ENCODE results near the gene HIVEP3. TPM values are rescaled to one million over a fixed set of nuclear protein-coding genes. Genes with fewer than 3 reads are reported as not detected.

HIVEP3 gene
- total RNA-seq, 2 donors from 2014 or later = 17.9 to 32.0 TPM

DNA sequence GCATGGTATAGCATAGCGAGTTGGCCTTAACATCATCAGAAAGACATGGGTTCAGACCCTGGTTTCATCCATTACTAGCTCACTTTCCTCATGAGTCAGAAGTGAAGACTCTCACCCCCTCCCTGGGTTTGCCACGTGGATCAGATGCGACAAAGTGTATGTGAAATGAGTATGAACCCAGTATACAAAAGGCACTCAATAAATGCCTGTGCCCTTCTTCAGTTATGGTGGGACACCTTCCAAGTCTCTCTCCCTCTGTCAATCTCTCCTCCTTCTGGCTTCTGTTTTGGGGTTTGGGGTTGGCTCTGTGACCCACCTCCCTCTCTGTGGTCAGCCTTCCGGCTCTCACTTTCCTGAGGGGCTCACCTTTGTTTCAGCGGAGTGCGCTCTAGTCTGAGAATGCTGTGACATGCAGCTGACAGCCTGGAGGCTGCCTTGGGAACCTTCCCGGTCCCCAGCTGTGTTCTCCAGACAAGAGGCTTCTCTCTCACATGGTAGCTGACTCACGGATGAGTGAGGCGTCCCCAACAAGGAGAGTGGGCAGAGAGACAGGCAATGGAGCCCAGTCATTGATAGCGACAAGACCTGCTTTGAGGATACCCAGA, 279.3 kb downstream of the HIVEP3 start:
- Mint-ChIP-seq H3K27me3 (no peaks in the 10 kb centered on the region), H3K4me3 (peak overlapping the region; percentile 15), H3K9me3 (no peaks in the 10 kb centered on the region), H3K36me3 (no peaks in the 10 kb centered on the region), H3K4me1 (ENCODE audit: low read depth in 2 of 2) (peaks cover 25 to 26% of the 10 kb centered on the region in 2 donors), H3K27ac (peak overlapping the region; percentile 22 to 69)
- peak; percentile 61 to 83 for ATAC-seq
- DNase-seq (ENCODE audit: low spot score) = peak; percentile 55

DNA sequence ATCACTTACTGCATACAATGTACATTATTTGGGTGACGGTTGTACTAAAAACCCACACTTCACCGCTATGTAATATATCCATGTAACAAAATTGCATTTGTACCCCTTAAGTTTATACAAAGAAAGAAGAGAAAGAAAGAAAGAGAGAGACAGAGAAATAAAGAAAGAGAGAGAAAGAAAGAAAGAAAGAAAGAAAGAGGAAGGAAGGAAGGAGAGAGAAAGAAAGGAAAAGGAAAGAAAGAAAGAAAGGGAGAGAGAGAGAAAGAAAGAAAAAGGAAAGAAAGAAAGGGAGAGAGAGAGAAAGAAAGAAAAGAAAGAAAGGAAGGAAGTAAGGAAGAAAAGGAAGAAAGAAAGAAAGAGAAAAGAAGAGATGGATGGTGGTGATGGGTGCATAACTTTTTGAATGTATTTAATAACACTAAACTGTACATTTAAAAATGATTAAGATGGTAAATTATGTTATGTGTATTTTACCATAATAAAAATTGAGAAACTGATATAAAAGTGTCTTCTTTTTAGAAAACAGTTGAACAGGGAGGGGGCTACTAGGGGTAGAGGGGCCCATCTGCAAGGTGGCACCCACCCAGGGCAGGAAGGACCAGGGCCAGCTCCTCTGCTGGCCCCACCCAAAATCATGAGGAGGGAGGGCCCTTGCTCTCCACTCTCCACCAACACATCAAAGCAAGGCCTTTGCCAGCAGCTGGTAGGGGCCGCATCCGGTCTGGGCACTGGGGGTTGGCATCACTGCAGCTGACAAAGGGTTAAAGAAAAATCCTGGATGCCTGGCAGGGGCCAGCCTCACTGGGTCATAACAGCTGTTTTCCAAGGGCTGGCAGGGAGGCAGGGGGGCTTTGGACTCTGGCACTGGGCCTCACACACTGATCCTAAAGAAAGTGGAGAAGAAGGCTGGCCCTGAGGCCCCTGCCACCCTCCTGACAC, 280.4 kb downstream of the HIVEP3 start:
- Mint-ChIP-seq H3K27ac (peak overlapping the region; percentile 22 to 69), H3K36me3 (no peaks in the 10 kb centered on the region), H3K4me1 (ENCODE audit: low read depth in 2 of 2) (peaks cover 31 to 34% of the 10 kb centered on the region in 2 donors), H3K9me3 (no peaks in the 10 kb centered on the region), H3K4me3 (peak overlapping the region; percentile 5), H3K27me3 (no peaks in the 10 kb centered on the region)
- peak; percentile 37 for DNase-seq (ENCODE audit: low spot score)
- ATAC-seq = no peak

DNA sequence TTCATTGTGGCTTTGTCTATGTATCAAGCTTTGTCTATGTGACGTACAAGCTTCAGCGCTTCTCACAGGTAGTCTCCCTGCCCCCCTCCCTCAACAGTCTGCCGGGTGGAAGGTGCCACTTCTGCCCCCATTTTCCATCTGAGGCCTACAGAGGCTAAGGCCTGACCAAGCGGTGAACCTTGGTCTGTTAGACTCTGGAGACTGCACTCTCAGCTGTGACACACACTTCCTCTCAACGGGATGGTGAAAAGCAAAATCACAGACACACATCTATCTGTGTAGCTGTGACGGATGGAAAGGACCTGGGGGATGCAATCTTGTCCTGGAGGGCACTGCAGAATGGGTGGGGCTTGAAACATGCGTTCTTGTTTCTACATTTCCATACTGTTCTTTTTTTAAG, 281.4 kb downstream of the HIVEP3 start:
- ATAC-seq = no peak
- Mint-ChIP-seq H3K36me3 (no peaks in the 10 kb centered on the region), H3K4me3 (no peak overlapping the region), H3K27ac (peak overlapping the region in 1 of 2 donors; percentile 26), H3K27me3 (no peaks in the 10 kb centered on the region), H3K4me1 (ENCODE audit: low read depth in 2 of 2) (peaks cover 31 to 34% of the 10 kb centered on the region in 2 donors), H3K9me3 (no peaks in the 10 kb centered on the region)
- no peak for DNase-seq (ENCODE audit: low spot score)

DNA sequence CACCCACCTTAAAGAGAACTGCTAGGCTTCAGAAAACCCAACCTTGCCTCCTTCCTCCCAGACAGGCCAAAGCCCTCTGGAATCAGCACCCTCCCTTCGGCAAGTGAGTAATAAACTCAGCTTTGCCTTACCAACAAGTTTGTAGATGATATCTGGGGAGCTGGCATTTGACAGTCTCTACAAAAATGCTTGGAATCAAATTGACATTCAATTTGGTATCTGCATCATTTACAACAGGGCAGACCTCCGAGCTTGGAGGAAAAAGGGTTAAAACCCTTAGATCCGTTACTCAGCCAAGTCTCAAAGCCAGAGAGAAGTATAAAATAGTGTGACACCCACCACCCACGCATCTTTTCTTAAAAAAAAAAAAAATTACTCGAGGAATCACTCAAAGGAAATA, 285.0 kb downstream of the HIVEP3 start:
- DNase-seq (ENCODE audit: low spot score) (peak; percentile 35), ATAC-seq (no peak)
- no peaks in the 10 kb centered on the region for H3K36me3 Mint-ChIP-seq
- H3K27ac Mint-ChIP-seq = peak overlapping the region in 1 of 2 donors; percentile 23
- no peak overlapping the region for H3K4me3 Mint-ChIP-seq
- no peaks in the 10 kb centered on the region for H3K27me3 Mint-ChIP-seq
- peaks cover 29 to 37% of the 10 kb centered on the region in 2 donors for H3K4me1 Mint-ChIP-seq (ENCODE audit: low read depth in 2 of 2)
- H3K9me3 Mint-ChIP-seq = no peaks in the 10 kb centered on the region

DNA sequence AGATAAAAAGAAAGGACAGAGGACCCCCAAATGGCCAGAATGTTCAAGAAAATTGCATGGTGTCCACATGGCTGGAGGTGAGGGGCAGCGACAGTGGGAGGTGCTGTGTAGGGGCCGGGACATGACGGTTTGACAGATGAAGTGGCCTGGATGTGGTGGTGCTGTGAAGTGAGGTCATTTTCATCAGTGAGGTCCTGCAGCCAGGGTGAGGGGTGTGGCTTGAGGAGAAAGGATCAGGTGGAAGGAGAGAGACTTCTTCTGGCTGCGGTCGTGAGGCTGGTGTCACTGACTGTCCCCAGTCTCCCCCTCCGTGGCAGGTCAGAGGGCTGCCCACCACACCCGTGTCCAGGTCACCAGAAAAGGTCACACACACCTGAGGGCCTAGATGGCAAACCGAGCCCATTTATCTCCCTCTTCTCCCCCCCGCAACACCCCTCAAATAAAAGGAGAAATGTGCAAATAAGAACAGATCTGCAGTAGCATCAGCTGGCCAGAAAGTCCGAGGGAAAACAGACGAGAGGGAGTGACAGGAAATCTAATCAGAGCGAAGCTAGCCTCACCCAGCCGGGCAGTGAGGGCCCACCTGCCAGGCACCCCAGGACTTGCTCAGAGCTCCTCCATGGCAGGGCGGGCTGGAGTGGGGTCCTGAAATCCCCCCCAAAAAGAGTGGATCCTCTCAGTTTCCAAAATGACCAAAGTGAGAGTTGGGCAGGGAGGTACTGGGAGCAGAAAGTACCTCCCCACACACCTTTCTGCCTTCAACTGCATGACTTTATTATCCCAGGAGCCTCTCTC, 285.7 kb downstream of the HIVEP3 start:
- DNase-seq (ENCODE audit: low spot score) (peak; percentile 16), ATAC-seq (no peak)
- Mint-ChIP-seq H3K27ac (peak overlapping the region in 1 of 2 donors; percentile 23), H3K4me1 (ENCODE audit: low read depth in 2 of 2) (peaks cover 24 to 35% of the 10 kb centered on the region in 2 donors), H3K27me3 (no peaks in the 10 kb centered on the region), H3K4me3 (no peak overlapping the region), H3K36me3 (no peaks in the 10 kb centered on the region), H3K9me3 (no peaks in the 10 kb centered on the region)

DNA sequence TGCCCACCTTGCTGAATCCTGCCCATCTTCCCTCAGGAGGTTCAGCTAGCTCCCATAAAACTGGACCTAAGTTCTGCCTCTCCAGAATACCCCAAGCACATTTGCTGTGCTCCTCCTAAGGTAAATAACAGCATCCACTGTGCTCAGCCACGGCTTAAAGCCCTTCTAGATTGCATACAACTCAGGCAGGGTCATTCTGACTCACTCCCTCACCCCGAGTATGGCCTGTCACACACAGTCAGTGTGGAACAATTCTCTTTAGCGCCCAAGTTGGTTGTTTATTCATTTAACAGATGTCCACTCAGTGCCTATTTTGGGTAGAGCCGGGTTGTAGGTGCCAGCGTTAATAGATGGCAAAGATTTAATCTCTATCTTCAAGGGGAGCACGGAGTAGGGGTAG, 286.8 kb downstream of the HIVEP3 start:
- Mint-ChIP-seq H3K36me3 (no peaks in the 10 kb centered on the region), H3K27me3 (no peaks in the 10 kb centered on the region), H3K4me3 (no peak overlapping the region), H3K27ac (no peak overlapping the region), H3K4me1 (ENCODE audit: low read depth in 2 of 2) (peaks cover 17 to 32% of the 10 kb centered on the region in 2 donors), H3K9me3 (no peaks in the 10 kb centered on the region)
- ATAC-seq (no peak), DNase-seq (ENCODE audit: low spot score) (peak; percentile 48)

DNA sequence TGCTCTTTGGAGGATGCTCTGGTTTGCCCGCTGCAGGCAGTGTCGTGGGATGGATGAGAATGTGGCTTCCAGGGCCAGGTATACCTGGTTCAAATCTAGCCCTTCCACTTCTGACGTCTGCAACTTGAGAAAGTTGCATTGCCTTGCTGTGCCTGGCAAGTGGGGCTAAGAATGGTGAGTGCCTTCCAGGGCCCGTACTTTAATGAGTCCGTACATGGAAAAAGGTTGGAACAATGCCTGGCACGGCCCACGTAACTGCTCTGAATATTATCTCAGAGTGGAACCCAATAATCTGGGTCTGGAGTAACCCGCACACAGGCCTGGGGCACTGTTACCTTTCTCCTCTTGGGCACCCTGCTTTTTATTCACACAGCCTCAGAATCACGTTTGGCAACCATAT, 287.6 kb downstream of the HIVEP3 start:
- H3K4me1 Mint-ChIP-seq (ENCODE audit: low read depth in 2 of 2) = peaks cover 17 to 36% of the 10 kb centered on the region in 2 donors
- no peak for DNase-seq (ENCODE audit: low spot score)
- no peaks in the 10 kb centered on the region for H3K9me3 Mint-ChIP-seq
- H3K4me3 Mint-ChIP-seq = no peak overlapping the region
- no peak overlapping the region for H3K27ac Mint-ChIP-seq
- no peaks in the 10 kb centered on the region for H3K27me3 Mint-ChIP-seq
- ATAC-seq = no peak
- H3K36me3 Mint-ChIP-seq = no peaks in the 10 kb centered on the region

DNA sequence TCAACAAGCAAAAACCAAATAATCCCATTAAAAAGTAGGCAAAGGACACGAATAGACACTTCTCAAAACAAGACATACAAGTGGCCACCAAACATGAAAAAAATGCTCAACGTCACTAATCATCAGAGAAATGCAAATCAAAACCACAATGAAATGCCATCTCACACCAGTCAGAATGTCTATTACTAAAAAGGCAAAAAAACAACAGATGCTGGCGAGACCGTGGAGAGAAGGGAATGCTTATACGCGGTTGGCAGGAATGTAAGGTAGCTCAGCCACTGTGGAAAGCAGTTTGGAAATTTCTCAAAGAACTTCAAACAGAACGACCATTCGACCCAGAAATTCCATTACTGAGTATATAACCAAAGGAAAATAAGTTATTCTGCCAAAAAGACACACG, 289.2 kb downstream of the HIVEP3 start:
- Mint-ChIP-seq H3K27ac (no peak overlapping the region), H3K9me3 (no peaks in the 10 kb centered on the region), H3K4me3 (no peak overlapping the region), H3K4me1 (ENCODE audit: low read depth in 2 of 2) (peaks cover 17 to 36% of the 10 kb centered on the region in 2 donors), H3K27me3 (no peaks in the 10 kb centered on the region), H3K36me3 (no peaks in the 10 kb centered on the region)
- DNase-seq (ENCODE audit: low spot score) (no peak), ATAC-seq (no peak)

DNA sequence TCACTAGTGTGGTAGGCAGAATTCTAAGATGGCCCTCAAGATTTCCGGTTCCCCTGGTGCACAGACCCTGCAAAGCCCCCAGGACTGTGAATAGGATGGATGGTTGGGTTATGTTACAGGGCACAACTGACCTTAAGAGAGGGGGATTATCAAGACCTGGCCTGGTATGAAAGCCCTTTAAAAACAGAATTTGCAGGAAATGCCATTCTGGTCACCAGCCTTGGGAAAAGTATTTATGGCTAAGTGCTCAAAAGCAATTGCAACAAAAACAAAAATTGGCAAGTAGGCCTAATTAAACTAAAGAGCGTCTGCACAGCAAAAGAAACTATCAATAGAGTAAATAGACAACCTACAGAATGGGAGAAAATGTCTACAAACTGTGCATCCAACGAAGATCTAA, 289.6 kb downstream of the HIVEP3 start:
- DNase-seq (ENCODE audit: low spot score) = no peak
- Mint-ChIP-seq H3K27ac (no peak overlapping the region), H3K27me3 (no peaks in the 10 kb centered on the region), H3K36me3 (no peaks in the 10 kb centered on the region), H3K4me1 (ENCODE audit: low read depth in 2 of 2) (peaks cover 18 to 35% of the 10 kb centered on the region in 2 donors), H3K9me3 (no peaks in the 10 kb centered on the region), H3K4me3 (no peak overlapping the region)
- ATAC-seq = no peak

DNA sequence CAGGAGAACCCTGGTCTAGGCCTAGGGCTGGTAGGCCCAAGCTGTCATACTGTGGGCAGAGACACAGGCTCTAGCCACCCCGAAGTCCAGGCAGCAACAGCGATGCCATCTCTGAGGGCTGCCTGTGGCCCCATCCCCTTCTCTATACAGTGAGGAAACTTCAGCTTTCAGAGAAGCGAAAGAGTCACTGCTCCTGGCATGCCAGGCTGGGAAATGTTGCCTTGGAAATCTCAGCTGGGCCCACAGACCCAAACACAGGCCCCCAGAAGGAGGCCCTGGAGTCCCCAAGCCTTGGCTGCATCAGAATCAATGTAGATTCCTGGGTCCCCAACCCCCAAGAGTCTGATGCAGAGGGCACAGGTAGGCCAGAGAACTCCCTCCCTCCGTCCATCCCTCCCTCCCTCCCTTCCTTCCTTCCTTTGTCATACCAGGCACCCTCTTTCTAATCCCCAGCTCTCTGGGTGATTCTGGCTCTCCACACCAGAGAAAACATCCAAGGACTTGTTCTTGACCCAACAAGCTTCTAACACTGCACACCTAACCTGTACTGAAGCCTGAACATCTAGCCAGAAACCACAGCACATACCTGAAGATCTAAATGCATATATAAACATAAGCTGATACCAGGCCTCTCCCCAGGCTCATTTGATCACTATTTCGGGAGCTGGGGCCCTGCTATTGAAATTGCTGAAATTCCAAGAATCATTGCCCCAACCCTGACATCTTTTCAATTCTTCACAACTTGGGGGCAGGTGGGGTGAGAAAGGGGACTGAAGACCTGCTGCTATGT, 291.0 kb downstream of the HIVEP3 start:
- peaks cover 25 to 42% of the 10 kb centered on the region in 2 donors for H3K4me1 Mint-ChIP-seq (ENCODE audit: low read depth in 2 of 2)

DNA sequence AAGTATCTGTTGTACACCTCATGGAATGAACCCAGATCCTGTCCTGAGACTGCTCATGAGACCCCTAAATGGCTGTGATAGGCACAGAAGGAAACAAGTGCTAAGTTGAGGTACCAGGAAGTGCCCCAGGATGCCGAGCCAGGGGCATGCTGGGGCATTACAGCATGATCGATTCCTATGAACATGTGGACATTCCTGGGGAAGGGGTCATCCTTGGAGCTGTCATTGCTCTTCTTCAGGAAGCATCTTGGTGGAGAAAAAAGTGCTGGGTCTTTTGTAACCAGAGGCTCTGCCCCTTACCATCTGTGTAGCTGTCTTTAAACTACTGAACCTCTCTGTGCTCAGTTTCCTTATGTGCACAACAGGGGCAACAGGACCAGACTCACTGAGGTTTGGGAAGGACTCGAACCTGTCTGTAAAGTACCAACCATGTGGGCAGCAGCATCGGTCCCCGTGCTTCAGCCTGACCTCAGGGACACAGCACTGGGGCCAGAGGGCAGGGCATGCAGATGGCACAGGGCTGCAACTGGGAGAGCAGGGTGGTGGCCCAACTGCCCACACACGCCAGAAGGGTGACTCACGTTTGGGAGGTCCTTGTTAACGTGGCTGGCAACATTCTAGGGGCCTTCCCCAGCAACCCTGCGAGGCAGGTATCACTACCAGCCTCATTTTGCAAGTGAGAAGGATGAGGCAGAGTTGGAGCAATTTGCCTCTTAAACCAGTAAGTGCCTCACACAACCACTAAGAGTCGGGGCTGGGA, 291.9 kb downstream of the HIVEP3 start:
- peak; percentile 63 to 75 for ATAC-seq
- H3K4me1 Mint-ChIP-seq (ENCODE audit: low read depth in 2 of 2) = peaks cover 29 to 44% of the 10 kb centered on the region in 2 donors
- no peaks in the 10 kb centered on the region for H3K9me3 Mint-ChIP-seq
- H3K36me3 Mint-ChIP-seq = no peaks in the 10 kb centered on the region
- no peaks in the 10 kb centered on the region for H3K27me3 Mint-ChIP-seq
- H3K27ac Mint-ChIP-seq = no peak overlapping the region
- peak; percentile 58 for DNase-seq (ENCODE audit: low spot score)
- no peak overlapping the region for H3K4me3 Mint-ChIP-seq

More for the DNA sequence above, 291.0 kb downstream of the HIVEP3 start:
- no peak overlapping the region for H3K27ac Mint-ChIP-seq
- H3K9me3 Mint-ChIP-seq = no peaks in the 10 kb centered on the region
- ATAC-seq = no peak
- no peaks in the 10 kb centered on the region for H3K36me3 Mint-ChIP-seq
- peak; percentile 34 for DNase-seq (ENCODE audit: low spot score)
- H3K27me3 Mint-ChIP-seq = no peaks in the 10 kb centered on the region
- no peak overlapping the region for H3K4me3 Mint-ChIP-seq

DNA sequence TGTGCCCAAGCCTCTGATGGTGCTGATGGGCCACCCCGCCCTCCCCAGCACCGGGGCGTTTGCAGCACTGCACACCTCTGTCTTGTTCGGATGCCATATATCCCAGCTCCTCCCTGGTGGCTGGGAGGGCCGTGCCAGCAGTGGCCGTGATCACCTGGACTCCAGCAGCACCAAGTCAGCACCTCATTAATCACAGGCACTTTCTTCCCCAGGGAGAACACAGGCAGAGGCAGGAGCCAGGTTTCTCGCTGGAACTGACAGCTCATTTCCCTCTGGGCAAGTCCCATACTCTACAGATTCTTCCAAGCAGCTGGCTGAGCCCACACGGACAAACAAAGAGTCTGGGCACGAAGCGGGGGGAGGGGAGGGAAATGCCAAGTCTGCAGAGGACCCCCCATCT, 292.6 kb downstream of the HIVEP3 start:
- no peaks in the 10 kb centered on the region for H3K9me3 Mint-ChIP-seq
- no peak overlapping the region for H3K4me3 Mint-ChIP-seq
- no peaks in the 10 kb centered on the region for H3K36me3 Mint-ChIP-seq
- ATAC-seq (no peak), DNase-seq (ENCODE audit: low spot score) (peak; percentile 49)
- H3K4me1 Mint-ChIP-seq (ENCODE audit: low read depth in 2 of 2) = peaks cover 32 to 47% of the 10 kb centered on the region in 2 donors
- no peak overlapping the region for H3K27ac Mint-ChIP-seq
- no peaks in the 10 kb centered on the region for H3K27me3 Mint-ChIP-seq
